HG03565 (cell line): ENCODE data around the gene SLC4A4.

Experiments
- ATAC-seq: cut with Tn5 transposase; IDR thresholded peaks from one replicate; pipeline ENCODE4 v1.9.1; 2021; ENCODE audit warnings: mild to moderate bottlenecking, moderate library complexity; ENCODE audit not compliant: unreplicated experiment

Gene SLC4A4

DNA sequence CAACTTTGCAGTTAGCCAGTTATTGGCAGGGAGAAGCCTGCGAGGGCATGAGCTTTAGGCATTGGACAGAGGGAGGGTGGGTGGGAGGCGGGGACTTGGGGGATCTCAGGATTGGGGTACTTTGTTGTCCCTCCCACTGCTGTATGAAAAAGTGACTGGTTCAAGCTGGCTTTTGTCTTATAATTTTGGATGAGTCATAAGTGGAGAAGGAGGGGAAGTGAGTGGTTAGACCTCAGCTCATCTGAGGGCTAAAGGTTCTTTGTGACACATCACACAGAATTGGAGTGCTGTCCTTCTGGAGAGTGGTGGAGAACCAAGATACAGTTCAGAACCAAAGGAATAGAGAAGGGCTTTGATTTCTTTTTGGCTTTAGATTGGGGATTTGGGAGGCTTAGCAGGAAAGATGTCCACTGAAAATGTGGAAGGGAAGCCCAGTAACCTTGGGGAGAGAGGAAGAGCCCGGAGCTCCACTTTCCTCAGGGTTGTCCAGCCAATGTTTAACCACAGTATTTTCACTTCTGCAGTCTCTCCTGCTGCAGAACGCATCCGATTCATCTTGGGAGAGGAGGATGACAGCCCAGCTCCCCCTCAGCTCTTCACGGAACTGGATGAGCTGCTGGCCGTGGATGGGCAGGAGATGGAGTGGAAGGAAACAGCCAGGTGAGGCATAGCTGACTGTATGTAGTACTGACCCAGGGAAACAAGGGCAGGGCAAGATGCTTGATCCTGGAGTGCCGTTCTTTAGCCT is at the start of gene SLC4A4:
SLC4A4 (plus strand) TSS at position 175 of the 748 bp plus-strand sequence.
- peak; percentile 100 for ATAC-seq

DNA sequence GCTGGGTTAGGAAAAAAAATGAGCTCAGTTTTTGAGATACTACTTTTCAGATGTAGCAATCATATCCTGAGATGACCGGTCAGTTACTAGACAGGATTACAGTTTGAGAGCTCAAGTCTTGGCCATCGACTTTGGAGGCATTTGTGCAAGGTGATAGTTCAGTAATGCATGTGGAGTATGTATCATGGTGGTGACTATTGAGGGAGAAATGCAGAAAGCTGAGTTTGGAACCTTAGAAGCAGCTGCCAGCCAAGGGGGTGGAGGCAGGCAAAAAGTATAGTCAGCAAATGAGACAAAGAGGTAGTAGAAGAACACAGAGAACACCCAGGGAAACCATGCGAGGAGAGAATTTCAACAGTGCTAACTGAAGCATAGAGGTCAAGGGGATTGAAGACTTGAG is 48.7 kb upstream of the SLC4A4 start:
- no peak for ATAC-seq

DNA sequence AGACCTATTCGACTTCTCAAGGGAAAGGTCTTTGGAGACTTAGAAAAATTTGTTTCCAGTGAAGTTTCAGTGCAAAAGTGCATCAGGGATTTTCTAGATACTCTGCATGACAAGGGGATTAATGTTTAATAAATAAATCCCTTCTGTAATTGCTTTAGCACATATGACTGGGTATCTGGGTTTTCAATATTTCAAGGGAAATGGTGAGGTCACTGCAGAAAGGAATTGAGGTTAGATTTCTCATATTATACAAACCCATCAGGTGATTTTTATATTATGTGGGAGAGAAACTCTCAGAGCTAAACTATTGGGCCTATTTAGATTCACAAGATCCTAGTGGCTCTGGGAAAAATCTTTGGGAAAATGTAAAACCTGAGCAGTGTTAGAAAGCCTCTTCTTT is 48.3 kb upstream of the SLC4A4 start:
- ATAC-seq: no peak

DNA sequence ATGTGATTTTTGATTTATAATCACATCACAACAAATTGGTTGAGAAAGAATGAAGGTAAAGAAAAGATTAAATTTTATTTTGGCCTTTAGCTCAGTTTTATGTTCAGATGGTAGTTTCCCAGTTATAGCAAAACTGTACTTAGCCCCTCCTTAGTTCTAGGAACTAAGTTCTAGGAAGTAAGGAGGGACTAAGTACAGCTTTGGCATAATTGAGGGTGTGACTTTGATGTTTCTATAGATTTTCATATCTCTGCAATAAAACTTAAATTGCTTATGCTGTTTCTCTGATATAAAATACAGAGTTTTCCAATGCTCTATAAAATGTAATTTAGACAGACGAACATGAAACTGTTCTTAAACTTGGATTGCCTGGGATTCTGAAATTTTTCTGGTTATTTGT is 46.6 kb upstream of the SLC4A4 start:
- no peak for ATAC-seq

DNA sequence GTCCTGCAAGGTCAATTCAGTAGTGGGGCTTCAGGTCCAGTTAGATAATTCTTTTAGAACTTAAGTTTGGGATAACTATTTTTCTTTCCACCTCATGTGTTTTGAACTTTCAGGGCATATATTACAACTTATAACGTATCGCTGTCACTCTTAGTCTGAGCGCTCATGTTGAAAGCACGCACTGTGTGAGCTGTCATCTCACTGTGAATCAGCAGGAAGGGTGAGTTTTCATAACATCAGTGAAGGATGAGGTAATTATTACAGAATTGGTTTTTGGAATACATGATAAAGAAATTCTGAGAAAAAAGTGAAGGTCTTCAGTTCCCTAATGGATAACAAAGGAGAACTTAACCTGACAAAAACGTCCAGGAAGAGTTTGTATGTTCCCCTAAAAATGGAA is 45.1 kb upstream of the SLC4A4 start:
- no peak for ATAC-seq

DNA sequence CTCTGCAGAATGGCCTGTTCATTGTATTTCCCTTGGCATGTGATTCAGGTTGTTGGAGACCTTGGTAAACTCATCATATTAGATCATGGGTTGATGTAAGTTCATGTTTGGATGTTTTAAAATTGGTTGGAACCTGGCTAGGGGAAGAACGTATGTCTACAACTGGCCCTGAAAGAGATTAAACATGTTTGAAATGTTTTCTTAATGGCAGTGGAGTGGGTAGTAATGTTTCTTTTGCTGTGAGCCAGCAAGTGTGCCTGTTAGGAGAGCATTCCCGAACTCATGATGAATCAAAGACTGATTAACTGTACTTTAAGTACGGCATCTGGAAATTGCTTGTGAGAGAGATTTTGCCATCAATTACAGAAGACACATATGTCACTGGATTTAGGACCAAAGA is 44.5 kb upstream of the SLC4A4 start:
- ATAC-seq: no peak

DNA sequence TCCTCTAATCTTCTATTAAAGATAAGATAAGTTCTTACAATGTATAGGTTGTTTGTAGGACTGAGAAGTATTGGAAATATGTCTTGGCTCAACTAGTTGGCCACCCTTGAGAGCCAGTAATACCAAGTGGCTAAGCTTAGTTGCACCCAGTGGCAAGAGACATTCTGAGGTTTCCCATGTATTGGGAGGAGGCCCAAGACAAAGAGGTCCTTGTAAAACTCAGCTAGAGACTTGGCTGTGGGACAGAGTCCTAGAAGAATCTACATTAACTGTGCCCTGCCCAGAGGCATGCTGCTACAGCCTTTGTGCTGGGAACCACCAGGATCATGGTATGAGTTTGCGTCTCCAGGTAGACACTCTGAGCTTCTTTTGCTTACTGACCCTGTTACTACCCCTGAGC is 41.9 kb upstream of the SLC4A4 start:
- no peak for ATAC-seq

DNA sequence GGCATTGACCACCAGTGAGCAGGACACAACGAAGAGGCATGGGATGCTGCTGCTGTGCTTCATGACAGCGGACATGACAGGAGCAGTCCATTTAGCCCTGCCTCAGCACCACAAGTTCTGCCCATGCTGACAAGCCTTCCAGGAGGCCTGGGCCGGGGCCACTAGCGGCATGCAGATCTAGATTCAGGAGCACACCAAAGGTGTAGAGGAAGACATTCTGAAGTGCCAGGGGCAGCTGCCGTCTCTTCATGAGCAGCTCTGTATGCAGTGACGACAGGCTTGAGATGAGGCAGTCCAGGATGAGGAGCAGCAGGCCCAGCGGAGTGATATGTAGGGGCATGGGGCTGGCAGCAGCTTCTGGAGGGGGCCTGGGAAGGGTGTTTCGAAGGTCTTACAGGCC is 38.5 kb upstream of the SLC4A4 start:
- ATAC-seq: no peak

DNA sequence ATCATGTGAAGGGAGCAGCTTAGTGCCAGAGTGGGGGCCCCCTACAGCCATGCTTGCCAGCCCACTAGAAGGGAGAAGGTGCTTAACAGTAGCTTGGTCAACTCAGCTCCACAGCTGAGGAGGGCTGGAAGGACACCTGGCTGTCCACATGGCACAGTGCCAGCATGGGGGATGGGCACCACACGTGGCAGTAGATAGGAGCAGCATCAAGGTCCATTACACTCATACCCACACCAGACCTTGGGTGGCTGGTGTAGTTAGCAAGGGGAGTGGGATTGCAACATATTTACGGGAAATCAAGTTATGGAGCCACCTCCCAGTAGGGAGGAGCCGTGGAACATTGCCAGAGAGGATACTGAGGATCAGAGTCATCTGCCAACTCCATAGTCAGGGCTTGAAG is 37.9 kb upstream of the SLC4A4 start:
- ATAC-seq: no peak

DNA sequence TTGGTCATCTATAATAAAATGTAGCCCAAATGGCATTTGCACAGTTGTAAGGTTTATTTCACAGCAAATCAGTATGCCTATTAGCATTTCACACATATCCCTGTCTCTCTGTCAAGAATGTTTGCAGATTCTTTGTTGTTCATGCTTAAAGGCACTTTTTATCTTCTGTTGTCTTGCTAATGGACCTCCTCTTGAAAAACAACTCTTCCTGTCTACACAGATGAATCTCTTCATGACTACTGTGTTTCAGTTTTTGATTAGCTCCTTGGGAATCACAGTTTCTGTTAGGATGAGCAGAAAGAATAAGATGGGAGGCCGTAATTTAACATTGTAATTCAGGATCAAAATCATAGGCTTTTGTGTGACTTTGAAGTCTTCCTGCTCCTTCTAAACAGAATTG is 35.5 kb upstream of the SLC4A4 start:
- ATAC-seq: no peak

DNA sequence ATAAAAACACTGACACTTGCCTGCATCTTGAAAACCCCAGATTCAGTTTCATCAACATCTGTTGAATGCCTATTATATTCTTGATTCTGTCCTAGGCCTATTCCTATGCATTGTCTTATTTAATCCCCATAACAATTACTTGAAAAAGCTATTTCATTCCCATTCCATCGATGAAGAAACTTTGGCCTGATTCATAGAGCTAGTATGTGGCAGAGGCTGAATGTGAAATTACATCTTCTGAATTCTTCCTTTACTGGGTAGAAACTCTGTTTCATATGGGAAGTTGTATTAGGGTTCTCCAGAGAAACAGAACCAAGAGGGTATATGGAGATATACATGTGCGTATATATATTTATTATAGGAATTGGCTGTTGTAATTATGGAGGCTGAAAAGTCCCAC is 35.0 kb upstream of the SLC4A4 start:
- ATAC-seq: no peak

DNA sequence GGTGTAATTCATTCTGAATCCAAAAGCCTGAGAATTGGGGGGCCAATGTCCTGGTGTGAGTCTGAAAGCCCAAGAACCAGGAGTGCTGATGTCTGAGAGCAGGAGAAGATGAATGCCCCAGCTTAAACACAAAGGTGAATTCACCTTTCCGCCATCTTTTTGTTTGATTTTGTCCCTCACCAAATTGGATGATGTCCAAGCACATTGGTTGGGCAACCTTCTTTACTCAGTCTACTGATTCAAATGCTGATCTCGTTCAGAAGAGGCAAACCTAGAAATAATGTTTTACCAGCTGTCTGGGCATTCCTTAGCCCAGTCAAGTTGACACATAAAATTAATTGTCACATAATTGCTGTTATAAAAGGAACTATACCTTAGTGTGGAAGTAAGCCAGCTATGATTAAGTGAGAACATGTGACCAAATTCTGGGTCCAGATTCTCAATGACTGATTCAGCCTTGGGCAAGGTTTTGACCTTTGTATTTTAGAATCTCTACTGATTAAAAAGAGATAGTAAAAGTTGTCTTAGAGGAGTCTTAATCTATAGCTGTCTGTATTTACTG is 34.5 kb upstream of the SLC4A4 start:
- ATAC-seq: no peak

DNA sequence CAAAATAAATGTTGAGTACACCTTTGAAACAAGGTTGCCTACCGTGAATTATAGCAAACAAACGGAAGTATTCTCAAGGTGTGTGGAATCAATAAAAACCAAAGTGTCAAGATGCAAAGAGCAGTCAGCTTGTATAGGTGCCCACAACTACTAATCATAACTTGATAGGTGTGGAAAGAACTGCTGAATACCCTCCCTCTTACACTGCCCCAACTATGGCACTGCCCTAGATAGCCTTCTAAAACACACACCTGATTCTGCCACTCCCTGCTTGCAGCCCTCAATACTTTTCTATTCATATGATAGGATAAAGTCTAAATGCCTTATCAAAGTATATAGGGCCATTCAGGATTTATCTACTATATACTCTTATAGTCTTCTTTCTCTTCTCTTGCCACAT is 31.1 kb upstream of the SLC4A4 start:
- no peak for ATAC-seq

DNA sequence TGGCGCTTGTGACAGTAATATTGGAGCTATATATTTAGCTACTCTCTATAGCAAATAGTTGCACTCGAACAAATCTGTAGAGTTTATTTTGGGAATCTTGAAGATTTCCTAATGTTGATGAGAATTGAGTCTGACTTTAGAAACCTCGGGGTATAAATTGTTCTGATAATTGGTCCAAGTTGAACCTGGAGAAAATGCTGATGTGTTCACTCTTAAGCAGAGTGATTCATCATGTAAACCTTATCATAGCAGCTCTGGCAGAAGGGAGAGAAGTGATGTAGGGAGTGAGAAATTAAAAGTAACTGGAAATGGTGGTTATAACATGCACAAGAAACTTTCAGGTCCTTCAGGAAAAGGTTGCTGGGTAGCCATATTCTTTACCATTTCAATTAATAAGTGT is 16.4 kb upstream of the SLC4A4 start:
- no peak for ATAC-seq

DNA sequence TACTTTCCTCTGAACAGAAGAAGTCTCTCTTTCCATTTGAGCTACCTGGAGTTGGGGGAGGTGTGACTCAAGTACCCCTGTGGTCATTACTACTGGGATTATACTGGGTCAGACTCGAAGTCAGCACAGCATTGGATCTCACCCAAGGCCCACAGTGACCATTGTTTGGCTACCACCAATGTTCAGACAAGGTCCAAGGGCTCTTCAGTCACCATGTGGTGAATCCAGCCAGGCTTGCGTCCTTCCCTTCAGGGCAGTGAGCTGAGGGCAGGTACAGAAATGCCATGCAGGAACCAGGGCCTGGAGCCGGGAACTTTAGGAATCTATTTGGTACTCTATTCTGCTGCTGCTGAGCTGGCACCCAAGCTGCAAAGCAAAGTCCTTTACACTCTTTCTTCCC is 5.5 kb upstream of the SLC4A4 start:
- ATAC-seq: no peak

DNA sequence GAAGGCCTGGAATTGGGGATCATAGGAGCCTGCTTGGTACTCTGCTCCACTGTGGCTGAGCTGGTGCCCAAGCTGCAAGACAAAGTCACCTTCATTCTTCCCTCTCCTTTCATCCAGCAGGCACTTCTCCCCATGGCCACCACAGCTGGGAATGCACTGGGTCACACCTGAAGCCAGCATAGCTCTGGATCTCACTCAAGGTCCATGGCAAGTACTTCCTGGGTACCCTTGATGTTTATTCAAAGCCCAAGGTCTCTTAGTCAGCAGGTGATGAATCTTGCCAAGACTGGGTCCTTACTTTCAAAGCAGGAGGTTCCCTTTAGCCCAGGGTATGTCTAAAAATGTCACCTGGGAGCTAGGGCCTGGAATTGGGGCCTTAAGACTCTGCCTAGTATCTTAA is 4.9 kb upstream of the SLC4A4 start:
- ATAC-seq: no peak

DNA sequence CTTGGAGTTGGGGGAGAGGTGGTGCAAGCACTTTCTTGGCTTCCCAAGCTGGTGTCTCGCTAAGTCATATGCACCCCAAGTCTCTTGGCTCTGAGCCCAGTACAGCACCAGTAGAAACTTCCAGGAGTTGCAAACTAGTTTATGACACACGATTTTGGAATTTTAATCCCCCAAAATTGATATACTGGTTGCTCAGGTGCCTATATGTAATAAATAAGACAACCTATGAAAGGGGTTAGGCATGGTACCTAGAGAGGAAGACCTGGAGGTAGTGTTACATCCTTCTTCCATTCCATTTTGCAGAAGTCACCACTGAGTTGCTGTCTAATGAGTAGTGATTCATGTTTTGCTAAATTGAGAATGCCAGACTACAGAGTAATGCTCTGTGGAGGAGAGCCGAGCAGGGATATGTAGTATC is 4.3 kb upstream of the SLC4A4 start:
- no peak for ATAC-seq

DNA sequence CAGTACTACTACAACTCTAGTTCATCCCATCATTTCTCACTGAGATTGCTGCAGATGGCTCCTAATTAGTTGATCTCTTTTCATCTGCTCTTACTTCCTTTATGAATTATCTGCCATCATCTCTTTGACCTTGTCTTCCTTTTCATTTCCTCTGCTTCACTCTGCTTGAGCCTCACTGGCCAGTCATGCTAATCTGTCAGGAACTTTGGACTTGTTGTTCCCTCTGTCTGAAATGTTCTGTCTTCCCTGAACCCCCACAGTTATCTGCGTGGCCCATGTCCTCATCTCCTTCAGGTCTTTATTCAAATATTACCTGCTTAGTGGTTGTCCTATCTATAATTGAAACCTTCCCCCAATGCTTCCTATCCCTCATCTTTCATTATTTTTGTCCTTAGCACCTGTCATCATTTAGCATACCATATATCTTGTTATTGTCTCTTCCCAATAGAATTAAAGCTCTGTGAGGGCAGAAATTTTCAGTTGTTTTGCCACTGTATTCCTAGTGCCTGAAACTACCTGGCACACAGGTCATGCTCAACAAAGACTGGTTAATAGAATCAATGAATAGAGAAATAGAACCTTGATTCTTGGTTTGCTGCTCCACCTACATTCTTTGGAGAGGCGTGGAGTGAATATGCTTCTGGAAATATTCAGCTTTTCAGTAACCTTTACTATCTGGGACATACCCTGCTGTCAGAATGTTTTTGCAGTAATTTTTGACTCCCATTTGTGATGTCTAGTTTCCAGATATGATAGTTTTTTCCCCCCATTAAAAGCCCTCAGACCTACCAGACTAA is 5.0 kb downstream of the SLC4A4 start:
- ATAC-seq: no peak

DNA sequence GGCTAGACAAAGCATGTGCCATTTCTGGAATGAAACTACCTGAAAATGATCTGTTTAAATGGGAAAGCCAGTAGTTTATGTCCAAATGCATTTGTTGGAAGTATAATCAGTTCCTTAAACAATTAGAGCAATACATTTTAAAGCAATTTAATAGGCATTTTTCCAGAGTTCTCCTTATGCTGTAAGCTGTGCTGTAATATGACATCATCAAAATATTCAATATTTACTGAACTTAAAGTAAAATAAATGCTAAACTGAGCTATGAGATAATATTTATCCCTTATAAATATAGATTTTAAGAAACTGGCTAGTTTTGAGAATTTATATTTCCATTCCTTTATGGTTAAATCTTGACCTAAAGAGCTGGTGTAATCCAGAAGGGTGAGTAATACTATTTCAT is 7.9 kb downstream of the SLC4A4 start:
- ATAC-seq: no peak

DNA sequence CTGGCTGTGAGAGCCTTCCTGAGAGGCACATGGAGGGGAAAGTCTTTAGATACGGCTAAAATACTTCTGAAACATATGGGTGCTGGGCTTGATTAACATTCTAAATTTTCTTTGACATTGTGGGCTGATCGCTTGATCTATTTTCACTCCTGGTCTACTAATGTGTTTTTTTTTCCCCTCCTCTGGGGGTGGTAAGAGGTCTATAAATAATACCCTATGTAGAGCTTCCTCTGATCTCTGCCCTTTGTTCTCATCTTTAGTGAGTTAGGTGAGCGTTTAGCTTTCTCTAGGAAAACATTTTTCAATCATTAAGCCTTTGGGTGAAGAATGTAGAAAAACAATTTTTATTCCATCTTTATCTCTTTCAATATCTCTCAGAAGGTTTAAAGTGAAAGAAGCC is 9.8 kb downstream of the SLC4A4 start:
- ATAC-seq: no peak

DNA sequence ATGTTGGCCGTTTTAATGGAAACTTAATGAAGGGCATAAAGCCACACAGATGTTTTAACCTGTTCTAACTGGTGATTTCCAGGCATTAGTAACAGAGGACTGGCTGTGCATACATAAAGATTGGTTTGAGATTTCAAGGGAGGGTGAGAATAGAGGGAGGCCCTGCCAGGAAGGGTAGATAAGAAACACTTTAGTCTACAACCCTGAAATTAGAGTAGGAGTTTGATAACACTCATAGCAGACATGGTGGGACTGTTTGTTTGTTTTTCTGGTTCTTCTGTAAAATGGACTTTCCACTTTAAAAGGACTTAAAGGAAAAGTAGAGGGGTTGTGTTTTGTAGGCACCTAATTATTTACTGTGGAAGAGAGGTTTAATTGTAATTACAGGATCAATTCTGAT is 16.2 kb downstream of the SLC4A4 start:
- no peak for ATAC-seq

DNA sequence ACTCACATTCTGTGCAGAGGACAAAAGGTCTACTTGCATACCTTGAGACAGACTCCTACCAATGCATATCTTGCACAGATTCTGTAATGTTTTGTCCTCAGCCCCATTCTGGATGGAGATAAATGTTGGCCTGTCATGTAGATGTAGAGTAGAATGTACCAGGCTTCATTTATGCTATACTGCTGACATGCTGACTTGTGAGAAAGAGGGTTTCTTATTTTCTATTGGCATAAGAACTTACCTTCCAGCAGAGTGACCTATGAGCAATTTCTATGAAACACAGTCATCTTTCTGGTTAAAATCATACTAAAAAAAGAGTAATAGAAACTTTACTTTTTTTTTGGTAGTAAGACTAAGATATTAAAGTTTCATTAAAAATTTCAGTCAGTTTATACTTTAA is 17.2 kb downstream of the SLC4A4 start:
- ATAC-seq: no peak
